RCC 7860 (cell line): ENCODE data around the gene ACTN4.

Experiments used
- DNase-seq: peaks from one replicate; pipeline ENCODE4 v3.0.0-alpha.2; 2015; ENCODE audit warnings: low spot score
- FAIRE-seq: peaks from 2 replicates; lab custom pipeline; 2012; peaks lifted over from hg19 to GRCh38; lab: Jason Lieb, UNC

The ACTN4 gene

DNA sequence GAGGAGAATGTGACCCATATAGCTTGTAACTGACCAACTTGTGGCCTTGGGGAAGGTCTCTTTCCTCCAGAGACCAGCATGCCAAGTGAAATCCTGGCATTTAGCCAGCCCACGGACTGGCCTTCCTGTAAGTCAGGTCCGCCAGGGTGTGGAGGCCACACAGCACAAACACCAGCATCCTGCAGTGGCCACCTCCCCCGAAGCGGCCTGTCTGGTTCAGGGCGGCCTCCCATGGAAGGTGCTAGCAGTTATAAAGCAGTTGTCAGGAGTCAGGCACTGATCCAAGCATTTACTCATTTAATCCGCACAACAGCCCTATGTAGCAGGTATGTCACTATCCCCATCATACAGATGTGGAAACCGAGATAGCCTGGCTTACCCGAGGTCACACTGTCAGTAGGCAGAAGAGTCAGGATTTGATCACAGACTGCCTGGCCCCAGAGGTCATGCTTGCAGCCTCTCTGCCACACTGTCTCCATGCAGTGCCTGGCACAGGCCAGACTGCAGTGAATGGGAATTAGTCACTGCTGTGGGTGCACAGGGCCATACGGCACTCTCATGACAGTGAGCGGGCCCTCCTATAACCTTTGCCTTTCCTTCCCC lies 60.2 kb downstream of the ACTN4 start:
- peak; percentile 91 for DNase-seq
- peak; percentile 85 for FAIRE-seq

DNA sequence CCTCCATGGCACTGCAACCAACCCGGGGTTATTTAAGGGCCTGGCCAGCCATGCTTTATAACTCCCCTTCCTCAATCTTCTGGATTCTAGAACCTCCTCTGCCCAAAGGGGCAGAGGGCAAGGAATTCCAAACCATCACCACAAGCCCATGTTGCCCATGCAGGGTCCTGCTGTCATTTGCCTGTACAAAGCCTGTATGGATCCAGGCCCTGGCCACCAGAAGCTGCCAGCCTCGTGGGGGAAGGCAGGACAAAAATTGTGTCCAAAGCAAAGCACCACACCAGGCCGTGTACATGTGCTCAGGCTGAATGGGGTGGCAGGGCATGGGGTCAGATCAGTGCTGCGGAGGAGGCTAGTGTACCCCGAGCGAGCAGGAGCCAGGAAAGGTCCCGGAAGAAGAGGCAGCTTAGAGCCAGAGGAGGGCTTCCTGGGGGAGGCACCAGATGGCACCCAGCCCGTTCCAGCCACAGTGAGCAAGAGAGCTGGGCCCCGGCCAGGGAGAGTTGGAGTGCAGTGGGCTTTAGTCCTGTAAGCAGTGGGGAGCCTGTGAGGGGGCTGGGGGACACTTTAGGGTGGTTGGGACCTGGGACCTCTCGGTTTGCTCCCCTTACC lies 61.1 kb downstream of the ACTN4 start:
- FAIRE-seq (no peak), DNase-seq (no peak)

DNA sequence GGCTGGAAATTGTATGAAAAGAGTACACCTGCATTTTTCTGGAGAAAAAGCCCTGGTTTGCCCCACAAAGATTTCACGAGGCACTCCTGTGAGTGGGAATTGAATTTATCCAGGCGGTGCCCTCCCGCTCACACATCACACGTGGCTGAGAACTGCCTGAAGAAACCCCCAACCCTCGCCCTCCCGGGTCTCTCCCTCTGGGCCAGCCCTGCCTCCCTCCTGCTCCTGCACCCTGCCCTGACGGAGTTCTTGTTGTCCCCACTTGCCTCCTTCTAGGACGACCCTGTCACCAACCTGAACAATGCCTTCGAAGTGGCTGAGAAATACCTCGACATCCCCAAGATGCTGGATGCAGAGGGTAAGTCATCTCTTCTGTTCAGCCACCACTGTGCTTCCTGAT lies 61.7 kb downstream of the ACTN4 start:
- DNase-seq: no peak
- FAIRE-seq: no peak

- FAIRE-seq: no peak
Observed at GRCh38 chr19:38709671-38710415, 62.4 kb downstream of the ACTN4 start.

DNA sequence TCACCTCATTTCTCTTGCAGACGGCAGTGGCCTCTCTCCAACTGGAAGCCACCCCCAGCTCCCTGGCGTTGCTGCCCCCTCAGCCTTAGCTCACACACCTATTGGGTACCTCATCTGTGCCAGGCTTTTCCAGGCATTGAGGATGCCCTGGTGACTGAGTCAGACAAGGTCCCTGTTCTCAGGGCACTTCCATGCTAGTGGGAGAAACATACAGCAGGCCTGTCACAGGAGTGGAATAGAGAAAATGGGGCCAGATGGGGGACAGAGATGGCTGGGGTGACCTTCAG lies 62.9 kb downstream of the ACTN4 start:
- FAIRE-seq (no peak), DNase-seq (no peak)

More at GRCh38 chr19:38709671-38710415, 62.4 kb downstream of the ACTN4 start:
- DNase-seq: no peak

DNA sequence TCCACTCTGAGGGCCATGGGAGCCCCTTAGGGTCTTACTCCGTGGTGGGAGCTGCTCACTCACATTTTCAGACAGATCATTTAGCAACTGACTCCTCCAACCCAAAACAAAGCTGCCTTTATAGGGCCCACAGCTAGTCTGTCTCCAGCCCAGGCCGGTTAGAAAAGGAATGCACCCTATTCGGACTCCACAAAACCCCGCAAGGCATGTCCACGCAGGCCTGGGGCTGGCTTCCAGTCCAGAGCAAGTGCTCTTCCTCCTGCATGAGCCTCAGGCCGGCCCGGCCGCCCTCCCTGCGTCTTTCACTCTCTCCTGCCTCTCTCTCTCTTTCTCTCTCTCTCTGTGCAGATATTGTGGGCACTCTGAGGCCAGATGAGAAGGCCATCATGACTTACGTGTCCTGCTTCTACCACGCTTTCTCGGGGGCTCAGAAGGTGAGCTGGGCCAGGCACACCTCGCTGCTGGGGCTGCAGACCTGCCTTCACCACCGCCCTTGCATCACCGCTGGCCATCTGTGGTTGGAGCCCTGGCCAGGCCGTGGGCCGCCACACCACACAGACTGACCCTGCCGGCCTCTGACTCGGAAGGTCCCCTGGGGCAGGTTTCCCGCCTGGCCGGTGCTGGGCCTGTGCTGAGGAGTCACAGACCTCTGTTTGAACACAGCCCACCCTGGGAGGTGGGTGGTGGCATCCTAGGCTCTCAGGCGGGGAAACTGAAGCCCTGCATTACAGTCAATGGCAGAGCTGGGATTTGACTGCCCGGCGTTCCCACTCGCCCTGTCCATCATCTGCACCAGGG lies 63.7 kb downstream of the ACTN4 start:
- peak; percentile 41 for FAIRE-seq
- DNase-seq: peak; percentile 69

- DNase-seq (peak; percentile 90), FAIRE-seq (peak; percentile 92)
Observed at GRCh38 chr19:38711726-38712153, 64.3 kb downstream of the ACTN4 start.

DNA sequence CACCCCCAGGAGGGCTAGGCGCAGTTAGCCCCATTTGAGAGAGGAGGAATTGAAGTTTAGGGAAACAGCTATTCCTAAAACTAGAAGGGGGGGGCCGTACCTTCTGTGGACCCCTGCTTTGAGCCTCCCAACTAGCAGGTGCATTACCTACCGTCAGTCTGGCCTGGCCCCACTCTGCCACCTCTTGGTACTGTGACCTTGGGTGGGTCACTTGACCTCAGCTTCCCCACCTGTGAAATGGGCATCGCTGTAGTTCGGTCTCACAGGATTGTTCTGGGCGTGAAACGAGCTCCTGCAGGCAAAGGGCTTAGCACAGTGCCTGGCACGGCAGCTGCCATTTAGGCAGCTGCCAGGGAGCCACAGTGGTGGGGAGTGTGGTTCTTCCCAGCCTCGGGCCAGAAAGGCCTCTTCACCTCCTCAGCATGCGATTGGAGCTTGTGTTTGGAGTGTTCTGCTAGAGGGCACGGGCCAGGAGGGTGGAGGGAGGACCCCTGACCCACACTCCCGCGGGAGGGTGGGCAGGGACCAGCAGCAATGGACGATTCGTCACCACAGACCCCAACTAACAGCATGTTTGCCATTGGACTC lies 64.8 kb downstream of the ACTN4 start:
- DNase-seq (no peak), FAIRE-seq (no peak)

GRCh38 chr19:38713227-38713649 lies 65.8 kb downstream of the ACTN4 start:
- FAIRE-seq: no peak
- DNase-seq: no peak

GRCh38 chr19:38713865-38714264 lies 66.4 kb downstream of the ACTN4 start:
- DNase-seq (no peak), FAIRE-seq (no peak)

DNA sequence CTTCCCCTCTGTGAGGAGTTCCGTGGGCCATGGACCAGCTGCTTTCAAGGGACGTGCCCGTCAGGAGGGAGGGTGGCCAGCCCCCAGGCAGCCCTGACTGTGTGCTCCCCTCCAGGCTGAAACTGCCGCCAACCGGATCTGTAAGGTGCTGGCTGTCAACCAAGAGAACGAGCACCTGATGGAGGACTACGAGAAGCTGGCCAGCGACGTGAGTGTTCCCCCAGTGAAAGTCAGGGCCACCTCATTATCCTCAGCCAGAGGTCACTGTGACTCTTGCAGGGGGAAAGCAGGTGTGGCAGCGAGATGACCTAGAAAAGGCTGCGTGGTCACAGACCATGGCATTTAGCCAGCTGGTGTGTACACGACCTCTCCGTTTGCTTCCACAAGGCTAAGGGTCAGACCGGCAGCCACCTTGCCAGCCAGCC lies 66.9 kb downstream of the ACTN4 start:
- FAIRE-seq: no peak
- no peak for DNase-seq

GRCh38 chr19:38715555-38715954 lies 68.1 kb downstream of the ACTN4 start:
- FAIRE-seq (no peak), DNase-seq (no peak)

DNA sequence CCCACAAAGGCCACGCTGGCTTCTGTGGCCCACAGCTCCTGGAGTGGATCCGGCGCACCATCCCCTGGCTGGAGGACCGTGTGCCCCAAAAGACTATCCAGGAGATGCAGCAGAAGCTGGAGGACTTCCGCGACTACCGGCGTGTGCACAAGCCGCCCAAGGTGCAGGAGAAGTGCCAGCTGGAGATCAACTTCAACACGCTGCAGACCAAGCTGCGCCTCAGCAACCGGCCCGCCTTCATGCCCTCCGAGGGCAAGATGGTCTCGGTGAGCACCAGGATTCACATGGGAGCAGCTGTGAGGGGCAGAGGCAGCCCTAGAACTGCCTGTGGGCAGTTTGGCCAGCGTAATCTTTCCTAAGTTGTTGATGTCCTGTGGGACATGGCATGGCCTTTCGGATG lies 69.6 kb downstream of the ACTN4 start:
- DNase-seq: no peak
- no peak for FAIRE-seq

GRCh38 chr19:38717855-38718254 lies 70.4 kb downstream of the ACTN4 start:
- FAIRE-seq (no peak), DNase-seq (no peak)

GRCh38 chr19:38718747-38719543 lies 71.5 kb downstream of the ACTN4 start:
- FAIRE-seq (peak; percentile 55), DNase-seq (peak; percentile 68)

DNA sequence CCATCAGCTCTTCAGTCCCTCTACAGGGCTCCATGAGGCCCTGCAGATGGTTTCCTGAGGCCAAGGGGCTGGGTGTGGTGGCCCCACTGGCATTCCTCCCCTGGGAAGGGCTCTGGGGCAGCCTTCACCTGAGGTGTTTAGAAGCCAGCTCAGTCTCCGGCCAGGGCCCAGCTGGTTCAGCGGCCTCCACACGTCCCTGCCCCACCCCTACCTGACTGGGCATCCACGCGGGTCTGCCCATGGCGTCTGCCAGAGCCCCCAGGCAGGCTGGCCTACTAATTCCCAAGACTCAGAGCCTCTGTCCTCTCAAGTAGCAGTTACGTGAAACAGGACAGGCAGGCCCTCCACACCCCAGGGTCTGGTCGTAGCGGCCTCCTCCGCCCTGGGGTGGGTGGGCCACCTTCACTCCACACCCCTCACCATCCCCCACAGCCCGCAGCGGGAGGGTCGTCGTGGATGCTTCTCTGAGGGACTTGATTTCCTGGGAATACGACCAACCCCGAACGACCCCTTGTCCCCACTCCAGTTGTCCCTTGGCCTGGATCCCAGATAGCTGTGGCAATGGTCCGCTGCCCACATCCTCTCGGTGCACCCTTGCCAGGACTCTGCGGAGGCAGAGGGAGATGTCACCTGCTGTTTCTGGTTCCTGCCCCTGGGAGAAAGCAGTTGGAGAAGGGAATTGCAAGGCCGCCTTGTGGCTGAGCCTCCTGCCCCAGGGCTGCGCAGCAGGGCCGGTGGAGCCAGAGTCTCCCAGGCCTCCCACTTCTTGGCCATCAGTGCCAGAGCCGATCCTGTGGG lies 72.5 kb downstream of the ACTN4 start:
- FAIRE-seq: peak; percentile 64
- DNase-seq: peak; percentile 69

DNA sequence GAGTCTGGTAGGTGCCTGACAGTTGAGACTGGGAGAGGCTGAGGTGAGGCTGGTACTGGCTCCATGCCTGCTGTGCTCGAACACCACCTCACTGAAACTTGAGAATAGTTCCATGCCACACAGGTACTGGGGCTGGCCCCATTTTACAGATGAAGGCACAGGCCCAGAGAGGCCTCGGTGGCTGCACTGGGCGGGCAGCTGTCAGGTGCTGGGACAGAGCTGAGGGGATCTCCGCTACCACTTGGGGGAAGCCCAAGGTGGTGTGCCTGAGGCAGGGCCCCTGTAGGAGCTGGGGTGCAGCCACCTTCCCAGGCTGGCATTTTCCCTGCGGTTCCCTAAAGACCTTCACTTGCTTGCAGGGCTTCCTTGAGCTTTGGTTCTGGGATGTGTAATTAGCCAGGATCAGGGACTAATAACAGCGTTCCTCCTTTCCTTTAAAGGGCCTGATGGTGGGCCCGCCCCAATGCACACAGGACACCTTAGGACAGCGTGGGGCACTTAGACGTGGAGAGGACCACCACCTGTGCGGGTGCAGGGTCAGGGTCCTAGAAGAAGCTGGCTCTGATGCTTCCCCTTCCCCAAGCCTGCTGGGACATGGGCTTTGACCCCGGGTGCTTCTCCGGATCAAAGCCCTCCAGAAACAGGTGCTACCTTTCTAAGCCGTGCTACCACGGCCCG lies 73.2 kb downstream of the ACTN4 start:
- FAIRE-seq (no peak), DNase-seq (no peak)

DNA sequence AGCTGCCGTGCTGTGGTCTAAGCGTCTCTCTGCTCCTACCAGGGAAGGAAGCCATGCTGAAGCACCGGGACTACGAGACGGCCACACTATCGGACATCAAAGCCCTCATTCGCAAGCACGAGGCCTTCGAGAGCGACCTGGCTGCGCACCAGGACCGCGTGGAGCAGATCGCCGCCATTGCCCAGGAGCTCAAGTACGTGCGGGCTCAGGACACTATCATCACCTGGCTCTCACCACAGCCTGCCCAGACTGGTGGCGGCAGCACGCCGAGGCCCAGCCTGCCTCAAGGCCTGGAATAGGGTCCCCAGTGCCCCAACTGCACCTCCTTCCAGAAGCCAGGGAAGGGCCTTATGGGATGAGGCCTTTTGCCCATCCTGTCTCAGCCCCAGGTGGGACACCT lies 74.0 kb downstream of the ACTN4 start:
- FAIRE-seq (no peak), DNase-seq (no peak)
